GM12878 (cell line): ENCODE data around the gene SLC23A1. TPM values are rescaled to one million over a fixed set of nuclear protein-coding genes. Genes with fewer than 3 reads are reported as not detected.
A peak's percentile ranks its signal among the peaks of the same experiment; 100 is the strongest.

Source experiments
- ATAC-seq: fragments of 200-7000 bp; cut with Tn5 transposase; 3 replicates; pipeline ENCODE4 v1.9.1; 2020; ENCODE audit warnings: mild to moderate bottlenecking, moderate library complexity
- BruUV-seq: library from RNA; stranded (reverse); fragments of 400-500 nt; replicated peaks from 2 replicates; lab custom pipeline; 2021; lab: Mats Ljungman, UMichigan
- CTCF ChIA-PET: fragments of 300-600 bp; sonication (Branson Sonifier 250); formaldehyde crosslinking; extraction: SDS; loops from one replicate; lab custom pipeline; 2021; ENCODE audit warnings: inconsistent platforms; lab: Yijun Ruan, JAX
- POLR2A ChIA-PET: fragments of 350-600 bp; formaldehyde crosslinking; extraction: SDS; loops from one replicate; lab custom pipeline; 2021; ENCODE audit warnings: inconsistent platforms; lab: Charles Lee
- RAD21 ChIA-PET: fragments of 300-600 bp; sonication (Branson Sonifier 250); formaldehyde crosslinking; loops from one replicate; lab custom pipeline; 2023; ENCODE audit warnings: antibody characterized with exemption; ENCODE audit not compliant: unreplicated experiment; lab: Charles Lee
- SMC1A ChIA-PET: fragments of 300-600 bp; sonication (Branson Sonifier 250); formaldehyde crosslinking; loops from one replicate; lab custom pipeline; 2023; ENCODE audit not compliant: unreplicated experiment, uncharacterized antibody; lab: Charles Lee
- DNase-seq: peaks from one replicate; pipeline ENCODE4 v3.0.0-alpha.2; 2011; ENCODE audit warnings: low read depth, low spot score
- FAIRE-seq: peaks from 3 replicates; lab custom pipeline; 2011; peaks lifted over from hg19 to GRCh38; lab: Jason Lieb, UNC
- H2AFZ ChIP-seq: 2 replicates; pipeline ENCODE4 v1.6.0; 2011; ENCODE audit warnings: low read depth, low read length, control low read depth; ENCODE audit not compliant: control insufficient read depth
- H3K27ac ChIP-seq: 2 replicates; pipeline ENCODE4 v1.5.1; 2011; ENCODE audit warnings: control low read depth; ENCODE audit not compliant: control insufficient read depth, insufficient read depth
- H3K27me3 ChIP-seq, 2 experiments: replicated peaks in 1 of 2; 2 replicates each; pipeline versions ENCODE4 v1.6.0 to v1.6.1; 2011; ENCODE audit warnings: low read length in 1 of 2; ENCODE audit not compliant: control insufficient read depth in 2 of 2, insufficient read depth in 2 of 2
- H3K36me3 ChIP-seq, 2 experiments: 2 replicates each; pipeline ENCODE4 v1.5.1; 2011; ENCODE audit warnings: low read length in 1 of 2; ENCODE audit not compliant: control insufficient read depth in 2 of 2, insufficient read depth in 2 of 2
- H3K4me1 ChIP-seq: 2 replicates; pipeline ENCODE4 v1.6.1; 2011; ENCODE audit warnings: mild to moderate bottlenecking, low read length, moderate library complexity, mixed read lengths; ENCODE audit not compliant: control insufficient read depth, insufficient read depth
- H3K4me2 ChIP-seq: 2 replicates; pipeline ENCODE4 v1.6.0; 2011; ENCODE audit warnings: control low read depth; ENCODE audit not compliant: control insufficient read depth, insufficient read depth
- H3K4me3 ChIP-seq: fragments of 200-600 bp; sonication (generic); 2 replicates; pipeline ENCODE4 v1.5.1; 2016
- H3K79me2 ChIP-seq: 2 replicates; pipeline ENCODE4 v1.6.0; 2011; ENCODE audit warnings: low read length; ENCODE audit not compliant: control insufficient read depth, insufficient read depth
- H3K9ac ChIP-seq: 2 replicates; pipeline ENCODE4 v1.8.0; 2011; ENCODE audit warnings: low read length, control low read depth, mixed read lengths; ENCODE audit not compliant: control insufficient read depth, insufficient read depth
- H3K9me3 ChIP-seq: replicated peaks from 3 replicates; pipeline ENCODE4 v1.5.1; 2011; ENCODE audit warnings: mild to moderate bottlenecking, low read length; ENCODE audit not compliant: control insufficient read depth, insufficient read depth
- H4K20me1 ChIP-seq: 2 replicates; pipeline ENCODE4 v1.6.0; 2011; ENCODE audit not compliant: control insufficient read depth, insufficient read depth
- NFYB ChIP-seq: IDR thresholded peaks from 2 replicates; pipeline ENCODE4 v1.6.1; 2011; ENCODE audit warnings: low read depth, mild to moderate bottlenecking, low read length, improper control_type of control experiment, moderate library complexity; ENCODE audit not compliant: insufficient read depth
- POLR2AphosphoS2 ChIP-seq: IDR thresholded peaks from 2 replicates; pipeline ENCODE4 v1.6.1; 2011; ENCODE audit warnings: low read depth, mild to moderate bottlenecking, low read length, improper control_type of control experiment, moderate library complexity
- POU2F2 ChIP-seq: IDR thresholded peaks from 3 replicates; pipeline ENCODE4 v1.6.1; 2011; ENCODE audit warnings: low read depth, mild to moderate bottlenecking, low read length, borderline replicate concordance
- ZNF592 ChIP-seq: fragments of 450-650 bp; IDR thresholded peaks from 2 replicates; pipeline ENCODE4 v1.6.1; 2017; ENCODE audit warnings: mild to moderate bottlenecking, moderate library complexity
- WGBS: methylation state at CpG from one replicate; pipeline ENCODE4 v1.1.6; 2016; ENCODE audit warnings: low lambda C conversion rate; ENCODE audit not compliant: insufficient replicate concordance, insufficient coverage; ENCODE audit errors: missing lambda C conversion rate; 5-methylcytosine and 5-hydroxymethylcytosine counted together
- in situ Hi-C: fragments of 300-500 bp; cut with MboI; formaldehyde crosslinking; loops from 9 replicates; pipeline ENCODE4 v1.14.3; 2018; ENCODE audit warnings: mixed read lengths
- intact Hi-C: fragments of 100-400 bp; cut with micrococcal nuclease; formaldehyde crosslinking; loops from one replicate; pipeline ENCODE4 v1.14.2; 2022; ENCODE audit not compliant: unreplicated experiment
- polyA plus RNA-seq, 11 experiments: library from polyadenylated mRNA; depleted of rRNA in 4 of 11; unstranded in 6 of 11; stranded (reverse) in 5 of 11; fragments of >200 nt; fragmentation: Nextera tagmentation in 4 of 11; fragmentation: Illumina TruSeq in 1 of 11; extraction: Ambion mirVana in 4 of 11; extraction: Trizol in 1 of 11; gene quantifications; 1 replicate in 1 of 11; 2 replicates in 10 of 11; pipeline versions ENCODE4 v1.2.1 to v1.2.3, GENCODE V29; 2011 to 2016; ENCODE audit warnings: inconsistent platforms in 2 of 11, missing spikeins in 2 of 11, low read depth in 1 of 11
- total RNA-seq, 4 experiments: library from RNA; depleted of rRNA in 3 of 4; stranded (reverse); fragments of >200 nt in 3 of 4; fragmentation: Illumina TruSeq in 1 of 4; extraction: Trizol in 1 of 4; gene quantifications; 2 replicates each; pipeline versions ENCODE4 v1.2.1 to v1.2.3, GENCODE V29; 2013 to 2021
- TF ChIP-seq, protein P1 (sequence below), 3 experiments: IDR thresholded peaks in 2 of 3; conservative IDR thresholded peaks in 1 of 3; 2 replicates each; pipeline ENCODE4 v1.5.1; 2011; ENCODE audit warnings: low read depth in 3 of 3, low read length in 3 of 3, mild to moderate bottlenecking in 3 of 3, control low read depth in 2 of 3, moderate library complexity in 2 of 3, inconsistent platforms in 1 of 3, mixed read lengths in 1 of 3; ENCODE audit not compliant: control insufficient read depth in 2 of 3, insufficient read depth in 1 of 3; ENCODE audit errors: extremely low read depth in 1 of 3

The SLC23A1 gene
- total and polyA plus RNA-seq, 10 of the 15 experiments (the other 5 are each of a cell fraction or from before 2014, with no cell fraction given), result 0.35 to 4.7 (median 1.6) TPM

DNA sequence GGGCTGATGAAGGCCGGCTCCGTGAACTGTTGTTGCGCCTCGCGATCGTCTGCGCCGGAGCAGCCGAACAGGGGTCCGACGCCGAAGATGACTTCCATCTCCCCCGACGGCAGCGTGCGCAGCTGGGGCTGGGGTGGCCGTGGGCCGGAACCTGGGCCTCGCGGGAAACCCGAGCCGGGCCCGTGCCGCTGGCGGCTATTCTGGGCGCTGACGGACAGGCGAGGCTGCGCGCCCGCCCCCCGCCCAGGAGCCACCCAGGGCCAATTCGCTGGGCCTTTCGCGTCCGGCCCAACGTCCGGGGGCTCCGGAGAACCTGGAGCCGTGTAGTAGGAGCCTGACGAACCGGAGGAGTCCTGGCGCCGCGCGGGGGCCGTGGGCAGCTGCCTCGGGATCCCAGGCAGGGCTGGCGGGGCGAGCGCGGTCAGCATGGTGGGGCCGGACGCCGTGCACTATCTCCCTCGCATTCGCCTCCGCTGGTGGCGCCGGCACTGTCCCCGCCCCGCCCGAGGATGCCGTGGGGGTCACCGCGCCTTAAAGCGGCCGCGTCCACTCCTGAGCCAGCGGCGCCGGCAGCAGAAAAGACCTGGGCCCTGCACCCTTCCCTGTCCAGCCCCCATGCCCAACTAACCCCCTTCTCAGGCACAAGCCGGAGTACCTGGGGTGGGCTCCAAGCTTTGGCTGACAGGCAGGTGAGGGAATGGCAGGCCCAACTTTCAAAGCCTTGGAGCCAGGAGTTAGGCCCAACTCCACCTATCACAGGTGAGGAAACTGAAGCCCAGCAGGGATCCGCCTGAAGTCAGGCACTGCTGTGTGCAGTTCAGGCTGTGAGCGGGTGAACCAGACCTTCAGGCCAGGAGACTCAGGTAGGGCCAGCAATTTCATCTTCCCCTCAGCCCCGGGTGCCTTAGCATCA, 11.8 kb upstream of the SLC23A1 start, which contains the start of gene PROB1:
TSS of gene PROB1 (minus strand) at position 451 of the 913 bp plus-strand sequence. CDS start at position 428, 23 bp downstream.
- POLR2A ChIA-PET, result interaction anchor here (1.0 to 1.4 kb wide), 4 partner anchors 11 to 119 kb away, joined by 3 to 5 read pairs (median 4); no protein-coding TSS in a partner anchor

GRCh38 chr5:139394123-139394653, 11.1 kb upstream of the SLC23A1 start:
- Histone ChIP-seq H4K20me1 (no peaks in the 10 kb centered on the region), H2AFZ (peak overlapping the region; percentile 68), H3K9me3 (no peaks in the 10 kb centered on the region), H3K27ac (peak overlapping the region; percentile 90), H3K79me2 (peaks cover 65% of the 10 kb centered on the region), H3K36me3 (peaks cover 0 to 7% of the 10 kb centered on the region in 2 experiments; a peak in 1 of 4 replicates), H3K4me3 (peak overlapping the region; percentile 87), H3K4me2 (peak overlapping the region; percentile 73), H3K4me1 (peaks cover 56% of the 10 kb centered on the region), H3K27me3 (no peaks in the 10 kb centered on the region), H3K9ac (peak overlapping the region; percentile 97)
- DNase-seq (no peak), FAIRE-seq (no peak), ATAC-seq (peak; percentile 1)
- ChIA-PET RAD21 (interaction anchor here (2.2 kb wide), 1 partner anchor 28 kb away, joined by 14 read pairs; no protein-coding TSS in a partner anchor), CTCF (interaction anchor here (1.8 to 1.9 kb wide), 2 partner anchors 12 to 26 kb away, joined by 6 to 10 read pairs; no protein-coding TSS in a partner anchor), SMC1A (interaction anchor here (1.8 to 3.9 kb wide), 2 partner anchors 28 to 120 kb away, joined by 4 to 15 read pairs; no protein-coding TSS in a partner anchor), POLR2A (interaction anchor here (1.1 kb wide), 1 partner anchor 10 kb away, joined by 3 read pairs; the partner anchor contains the start of gene SPATA24)
- intact Hi-C loops (loop anchor here (5.0 kb wide), 3 partner anchors 102 to 142 kb away; partner anchors contain the start of gene MATR3), in situ Hi-C loops (no loop called here)
- 47% methylated on average over 37 of the region's 62 CpGs for WGBS
- no TSS peak for BruUV-seq
- TF ChIP-seq, protein P1, sequence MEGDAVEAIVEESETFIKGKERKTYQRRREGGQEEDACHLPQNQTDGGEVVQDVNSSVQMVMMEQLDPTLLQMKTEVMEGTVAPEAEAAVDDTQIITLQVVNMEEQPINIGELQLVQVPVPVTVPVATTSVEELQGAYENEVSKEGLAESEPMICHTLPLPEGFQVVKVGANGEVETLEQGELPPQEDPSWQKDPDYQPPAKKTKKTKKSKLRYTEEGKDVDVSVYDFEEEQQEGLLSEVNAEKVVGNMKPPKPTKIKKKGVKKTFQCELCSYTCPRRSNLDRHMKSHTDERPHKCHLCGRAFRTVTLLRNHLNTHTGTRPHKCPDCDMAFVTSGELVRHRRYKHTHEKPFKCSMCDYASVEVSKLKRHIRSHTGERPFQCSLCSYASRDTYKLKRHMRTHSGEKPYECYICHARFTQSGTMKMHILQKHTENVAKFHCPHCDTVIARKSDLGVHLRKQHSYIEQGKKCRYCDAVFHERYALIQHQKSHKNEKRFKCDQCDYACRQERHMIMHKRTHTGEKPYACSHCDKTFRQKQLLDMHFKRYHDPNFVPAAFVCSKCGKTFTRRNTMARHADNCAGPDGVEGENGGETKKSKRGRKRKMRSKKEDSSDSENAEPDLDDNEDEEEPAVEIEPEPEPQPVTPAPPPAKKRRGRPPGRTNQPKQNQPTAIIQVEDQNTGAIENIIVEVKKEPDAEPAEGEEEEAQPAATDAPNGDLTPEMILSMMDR (IDR thresholded peaks at IDR 0.05 in 2 of 3, conservative IDR thresholded peaks at IDR 0.05 in 1 of 3; ENCODE audit: control insufficient read depth in 2 of 3, extremely low read depth in 1 of 3, insufficient read depth in 1 of 3, low read depth in 3 of 3, low read length in 3 of 3), result peak; percentile 50 to 72 (median 60)
- TF ChIP-seq NFYB (no peak), ZNF592 (peak; percentile 49; the same call in 1 of the 2 replicates)

More for the DNA sequence above, 11.8 kb upstream of the SLC23A1 start, which contains the start of gene PROB1:
- peak within 1 kb of the TSS; percentile 87 for H3K4me3 ChIP-seq
- no peaks in the 10 kb centered on the region for H3K27me3 ChIP-seq
- DNase-seq, result no peak
- H3K36me3 ChIP-seq, result peaks cover 0 to 7% of the 10 kb centered on the region in 2 experiments; a peak in 1 of 4 replicates
- CTCF ChIA-PET, result interaction anchor here (0.8 to 1.9 kb wide), 8 partner anchors 9 to 237 kb away, joined by 3 to 10 read pairs (median 3); partner anchors contain the start of gene SPATA24
- WGBS, result 89% methylated on average over 60 of the region's 76 CpGs
- H3K4me2 ChIP-seq, result peak within 1 kb of the TSS; percentile 73
- H3K27ac ChIP-seq, result peak within 1 kb of the TSS; percentile 90
- TF ChIP-seq POLR2AphosphoS2, result 0 out of 2 replicates have a peak, but pooled peaks have one; percentile 11
- no peak for TF ChIP-seq POU2F2
- TF ChIP-seq, all 136 proteins: peak for 1
- no TSS peak for BruUV-seq
- intact Hi-C loops, result loop anchor here (5.0 kb wide), 3 partner anchors 103 to 143 kb away; partner anchors contain the start of gene MATR3
- no peaks in the 10 kb centered on the region for H3K9me3 ChIP-seq
- ChIA-PET RAD21 (interaction anchor here (0.6 to 2.2 kb wide), 8 partner anchors 19 to 144 kb away, joined by 3 to 14 read pairs (median 4); no protein-coding TSS in a partner anchor), SMC1A (interaction anchor here (1.1 to 3.9 kb wide), 6 partner anchors 20 to 119 kb away, joined by 3 to 15 read pairs (median 5); no protein-coding TSS in a partner anchor)
- ATAC-seq, result no peak
- peaks cover 60% of the 10 kb centered on the region for H3K79me2 ChIP-seq
- H2AFZ ChIP-seq, result peak within 1 kb of the TSS; percentile 68
- no peak for FAIRE-seq
- in situ Hi-C loops, result no loop called here
- peaks cover 54% of the 10 kb centered on the region for H3K4me1 ChIP-seq
- H4K20me1 ChIP-seq, result no peaks in the 10 kb centered on the region
- H3K9ac ChIP-seq, result peak within 1 kb of the TSS; percentile 97
